HG03571 (cell line): ENCODE results near the gene RBM12.

Experiments
- ATAC-seq: cut with Tn5 transposase; IDR thresholded peaks from one replicate; pipeline ENCODE4 v1.9.1; 2021; ENCODE audit not compliant: unreplicated experiment

The RBM12 gene

DNA sequence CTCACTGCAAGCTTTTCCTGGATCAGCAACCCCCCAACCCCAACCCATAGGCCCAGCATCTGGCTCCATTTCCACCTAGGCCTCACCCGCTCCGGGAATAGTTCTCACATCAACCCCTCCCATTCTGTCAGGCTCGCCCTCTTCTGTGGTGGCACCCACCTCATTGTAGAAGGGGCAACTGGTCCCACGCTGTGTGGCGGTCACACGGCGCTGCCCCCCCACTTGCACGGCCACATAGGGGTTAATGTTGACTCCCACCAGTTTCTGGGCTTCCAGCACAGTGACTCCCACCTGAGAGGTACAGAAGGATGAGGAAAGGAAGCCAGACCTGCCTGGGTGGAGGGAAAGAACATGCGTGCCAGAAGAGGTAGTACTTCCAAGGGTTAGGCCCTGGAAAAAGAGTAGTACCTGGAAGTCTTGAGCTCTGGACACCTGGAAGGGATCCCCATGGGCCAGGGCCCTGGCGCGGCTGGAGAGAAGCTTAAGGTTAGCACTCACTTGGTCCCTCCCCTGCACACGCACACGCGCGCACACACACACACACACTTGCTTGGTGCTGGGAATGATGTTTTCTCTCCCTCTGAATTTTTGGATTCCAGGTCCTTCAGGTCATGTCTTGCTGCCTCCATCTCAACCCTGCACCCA is 61.7 kb downstream of the RBM12 start:
- no peak for ATAC-seq

DNA sequence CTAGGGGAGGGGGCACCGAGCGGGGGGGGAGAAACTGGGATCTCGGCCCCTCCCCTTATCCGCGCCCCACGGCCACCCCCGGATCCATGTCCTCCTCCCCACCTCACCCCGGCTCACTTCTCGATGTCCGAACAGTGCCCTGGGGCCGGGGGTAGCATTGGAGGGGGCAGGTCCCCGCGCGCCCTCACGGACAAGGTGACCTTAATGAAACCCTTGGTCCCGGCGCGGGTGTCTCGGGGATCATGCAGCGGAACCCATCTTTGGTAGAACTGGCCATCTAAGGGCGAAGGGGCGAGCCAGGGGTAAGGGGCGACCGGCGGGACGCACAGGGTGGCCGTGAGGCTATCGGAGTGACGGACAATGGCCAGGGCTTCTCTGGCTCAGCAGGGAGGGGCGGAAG is 62.7 kb downstream of the RBM12 start:
- ATAC-seq: no peak

DNA sequence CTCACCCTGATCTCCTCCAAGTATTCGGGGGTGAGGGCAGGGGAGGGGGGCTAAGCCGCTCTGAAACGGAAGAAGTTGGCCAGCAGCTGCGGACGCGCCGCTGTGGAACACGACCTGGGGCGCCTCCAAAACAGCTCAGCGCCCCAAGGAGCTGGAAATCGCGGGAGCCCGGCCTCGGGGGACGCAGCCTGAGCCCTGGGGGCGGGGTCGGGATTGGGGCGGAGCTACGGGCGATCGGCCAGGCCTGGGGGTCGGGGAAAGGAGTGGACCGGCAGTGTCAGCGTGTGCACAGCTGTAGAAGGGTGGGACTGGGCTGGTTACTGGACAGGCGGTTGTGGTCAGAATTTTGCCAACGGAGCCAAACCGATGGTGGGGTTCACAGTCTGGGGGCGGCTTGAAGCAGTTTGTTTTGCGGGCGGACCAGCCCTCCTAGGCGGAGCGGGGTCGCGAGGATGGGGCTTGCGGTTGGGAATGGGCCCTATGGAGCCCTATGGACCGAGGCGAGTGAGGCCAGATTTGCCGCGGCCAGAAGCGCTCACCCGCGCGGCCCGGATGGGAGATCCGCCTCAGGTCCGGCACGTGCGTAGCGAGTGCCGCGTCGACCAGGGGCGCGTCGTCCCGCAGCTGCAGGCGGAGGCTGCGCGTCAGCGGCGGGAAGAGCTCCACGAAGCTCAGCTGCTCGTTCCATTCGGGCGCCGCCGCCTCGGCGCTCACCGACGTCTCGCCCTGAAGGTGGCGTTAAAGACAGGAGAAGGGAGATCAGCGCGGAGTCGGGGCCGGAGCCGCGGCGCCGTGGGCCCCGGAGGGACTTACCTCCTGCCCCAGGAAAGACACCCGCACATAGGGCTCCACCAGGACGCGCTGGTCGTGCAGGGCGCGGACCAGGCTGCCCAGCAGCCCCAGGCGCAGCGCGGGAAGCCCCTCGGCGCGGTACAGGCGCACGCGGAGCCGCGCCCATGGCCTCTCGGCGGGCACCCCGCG is 63.4 kb downstream of the RBM12 start:
- ATAC-seq: no peak

DNA sequence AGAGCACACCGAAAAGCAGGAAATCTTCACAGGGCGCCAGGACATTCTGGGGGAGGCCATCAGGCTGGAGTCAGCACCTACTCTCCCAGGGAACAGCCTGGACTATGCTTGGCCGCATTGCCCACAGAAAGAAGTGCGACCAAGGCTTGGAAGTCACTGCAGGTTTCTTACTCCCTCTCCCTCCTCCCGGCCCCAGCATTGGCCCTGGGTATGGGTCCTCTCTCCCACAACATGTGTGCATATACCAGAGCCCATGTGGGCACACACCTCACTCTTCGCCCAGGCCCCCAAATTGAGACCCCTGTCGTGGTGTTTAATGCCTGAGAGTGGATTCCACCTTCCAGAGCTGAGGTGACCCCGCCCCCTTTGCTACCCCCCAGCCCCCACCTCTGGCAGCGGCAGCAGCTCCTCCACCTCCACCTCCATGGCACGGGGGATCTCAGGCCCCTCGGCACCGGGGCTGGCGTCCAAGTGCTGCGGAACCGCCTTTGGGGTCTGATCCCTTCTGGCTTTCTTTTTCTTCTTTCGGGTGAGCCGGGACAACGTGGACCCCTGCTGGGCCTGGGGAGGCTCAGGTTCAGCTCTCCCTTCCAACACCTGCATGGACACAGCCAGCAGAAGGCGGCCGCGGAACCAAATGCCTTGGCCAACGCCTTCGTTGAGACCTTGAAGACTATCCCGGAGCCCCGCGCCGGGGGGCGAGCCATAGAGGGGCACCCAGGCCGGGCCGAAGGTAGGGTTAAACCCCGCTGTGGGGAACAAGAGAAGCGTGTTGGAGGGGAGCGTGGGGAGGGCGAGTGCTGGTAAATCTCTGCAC is 64.3 kb downstream of the RBM12 start:
- no peak for ATAC-seq

DNA sequence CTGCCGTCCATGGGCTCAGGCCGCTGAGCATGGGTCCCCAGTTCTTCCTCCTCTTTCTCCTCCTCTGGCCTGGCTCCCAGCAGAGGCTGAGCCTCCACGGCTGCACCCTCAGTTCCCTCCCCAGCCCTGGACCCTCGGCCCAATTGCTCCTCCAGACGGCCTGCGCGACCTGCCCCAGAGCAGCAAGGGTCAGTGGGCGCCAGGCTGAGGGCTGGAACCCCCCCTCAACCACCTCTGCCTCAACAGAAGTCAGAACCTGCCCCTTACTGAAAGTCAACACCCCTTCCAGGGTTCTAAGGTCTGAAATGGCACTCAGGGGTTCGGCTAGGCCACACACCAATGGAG is 65.0 kb downstream of the RBM12 start:
- no peak for ATAC-seq
